ENCODE data around the gene SELPLG. TPM values are rescaled to one million over a fixed set of nuclear protein-coding genes. Genes with fewer than 3 reads are reported as not detected.
A peak's percentile ranks its signal among the peaks of the same experiment; 100 is the strongest.
"Not testable (repeated sequence)": the region's sequence is repeated elsewhere in the genome, so short reads cannot be mapped to it uniquely, and the experiment has no call there.

Gene SELPLG
- total RNA-seq, 3 donors from 2014 or later (not counting 1 experiment from before 2014, with no cell fraction given), result 179 to 201 (median 201) TPM

DNA sequence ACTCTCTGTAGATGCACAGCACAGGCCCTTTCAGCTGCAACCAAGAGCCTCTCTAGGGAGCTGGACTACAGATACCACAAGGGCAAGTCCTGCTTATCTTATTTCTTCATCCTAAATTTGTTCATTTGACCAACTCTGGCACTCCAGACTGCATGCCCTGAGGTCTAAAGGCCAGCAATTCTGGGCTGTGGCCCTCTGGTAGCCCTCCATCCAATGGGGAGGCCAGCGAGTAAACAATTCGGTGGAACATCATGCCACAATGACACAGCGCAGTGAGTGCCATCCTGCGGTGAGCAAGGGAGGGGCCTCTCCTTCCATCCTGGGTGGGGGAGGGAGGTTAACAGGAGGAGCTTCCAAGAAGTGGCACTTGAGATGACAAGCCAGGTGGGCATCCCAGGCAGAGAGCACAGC lies 652 bp upstream of the SELPLG start:
- H3K27me3 Mint-ChIP-seq (ENCODE audit: low read depth in 2 of 2), result no peaks in the 10 kb centered on the region
- H3K36me3 ChIP-seq (ENCODE audit: control insufficient read depth, insufficient read depth, low read length), result no peaks in the 10 kb centered on the region
- no peaks in the 10 kb centered on the region for H3K9me3 ChIP-seq (ENCODE audit: control insufficient read depth, insufficient read depth, low read length)
- H3K9me3 Mint-ChIP-seq, result no peaks in the 10 kb centered on the region
- H3K4me3 Mint-ChIP-seq, result peak overlapping the region; percentile 100
- H3K4me1 ChIP-seq (ENCODE audit: control insufficient read depth, insufficient read depth, low read length), result peaks cover 83% of the 10 kb centered on the region
- intact Hi-C loops (cut with micrococcal nuclease), result loop anchor here (2.0 to 10.0 kb wide), 4 partner anchors 72 to 418 kb away; partner anchors contain the start of genes CMKLR1, CORO1C, ISCU and SART3
- peak overlapping the region; percentile 58 for H3K4me3 ChIP-seq (ENCODE audit: low read length)
- peak overlapping the region; percentile 98 for H3K27ac ChIP-seq (ENCODE audit: low read length)
- H3K27me3 ChIP-seq (ENCODE audit: control insufficient read depth, insufficient read depth, low read length), result no peaks in the 10 kb centered on the region
- H3K27ac Mint-ChIP-seq, result peak overlapping the region; percentile 92 to 100
- peaks cover 57 to 60% of the 10 kb centered on the region in 2 donors for H3K4me1 Mint-ChIP-seq
- ATAC-seq (peak in 1 of 3 donors; percentile 26), DNase-seq (peak; percentile 39 to 70)
- TF ChIP-seq, protein P1, sequence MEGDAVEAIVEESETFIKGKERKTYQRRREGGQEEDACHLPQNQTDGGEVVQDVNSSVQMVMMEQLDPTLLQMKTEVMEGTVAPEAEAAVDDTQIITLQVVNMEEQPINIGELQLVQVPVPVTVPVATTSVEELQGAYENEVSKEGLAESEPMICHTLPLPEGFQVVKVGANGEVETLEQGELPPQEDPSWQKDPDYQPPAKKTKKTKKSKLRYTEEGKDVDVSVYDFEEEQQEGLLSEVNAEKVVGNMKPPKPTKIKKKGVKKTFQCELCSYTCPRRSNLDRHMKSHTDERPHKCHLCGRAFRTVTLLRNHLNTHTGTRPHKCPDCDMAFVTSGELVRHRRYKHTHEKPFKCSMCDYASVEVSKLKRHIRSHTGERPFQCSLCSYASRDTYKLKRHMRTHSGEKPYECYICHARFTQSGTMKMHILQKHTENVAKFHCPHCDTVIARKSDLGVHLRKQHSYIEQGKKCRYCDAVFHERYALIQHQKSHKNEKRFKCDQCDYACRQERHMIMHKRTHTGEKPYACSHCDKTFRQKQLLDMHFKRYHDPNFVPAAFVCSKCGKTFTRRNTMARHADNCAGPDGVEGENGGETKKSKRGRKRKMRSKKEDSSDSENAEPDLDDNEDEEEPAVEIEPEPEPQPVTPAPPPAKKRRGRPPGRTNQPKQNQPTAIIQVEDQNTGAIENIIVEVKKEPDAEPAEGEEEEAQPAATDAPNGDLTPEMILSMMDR (IDR thresholded peaks at IDR 0.05), result no peak
- H3K36me3 Mint-ChIP-seq, result peaks cover 7% of the 10 kb centered on the region
- 0% methylated on average over 4 of the region's 4 CpGs for WGBS (ENCODE audit: insufficient coverage)

DNA sequence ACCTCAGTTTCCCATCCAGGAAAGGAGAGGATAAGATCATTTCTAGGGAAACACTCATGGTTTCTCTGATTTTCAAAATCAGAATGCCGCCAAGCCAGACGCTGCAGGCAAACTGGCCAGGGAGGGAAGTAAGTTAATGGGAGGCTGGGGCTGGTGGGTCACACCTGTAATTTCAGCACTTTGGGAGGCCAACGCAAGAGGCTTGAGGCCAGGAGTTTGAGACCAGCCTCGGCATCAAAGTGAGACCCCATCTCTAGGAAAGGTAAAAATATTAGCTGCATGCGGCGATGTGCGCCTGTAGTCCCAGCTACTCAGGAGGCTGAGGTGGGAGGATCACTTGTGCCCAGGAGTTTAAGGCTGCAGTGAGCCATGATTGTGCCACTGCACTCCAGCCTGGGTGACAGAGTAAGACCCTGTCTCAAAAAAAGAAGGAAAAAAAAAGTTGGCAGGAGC lies 587 bp downstream of the SELPLG start:
- H3K9me3 Mint-ChIP-seq, result no peaks in the 10 kb centered on the region
- peaks cover 86% of the 10 kb centered on the region for H3K4me1 ChIP-seq (ENCODE audit: control insufficient read depth, insufficient read depth, low read length)
- H3K4me3 Mint-ChIP-seq, result peak overlapping the region; percentile 100
- H3K4me1 Mint-ChIP-seq, result peaks cover 67% of the 10 kb centered on the region in 2 donors
- DNase-seq, result no peak
- TF ChIP-seq, protein P1 (IDR thresholded peaks at IDR 0.05), result no peak
- peak overlapping the region; percentile 92 to 100 for H3K27ac Mint-ChIP-seq
- 38% methylated on average over 7 of the region's 7 CpGs for WGBS (ENCODE audit: insufficient coverage)
- peak overlapping the region; percentile 98 for H3K27ac ChIP-seq (ENCODE audit: low read length)
- no peaks in the 10 kb centered on the region for H3K27me3 Mint-ChIP-seq (ENCODE audit: low read depth in 2 of 2)
- H3K36me3 Mint-ChIP-seq, result peaks cover 7% of the 10 kb centered on the region
- intact Hi-C loops (cut with micrococcal nuclease), result loop anchor here (1.0 to 10.0 kb wide), 5 partner anchors 16 to 419 kb away; partner anchors contain the start of genes CMKLR1, ISCU, SART3 and USP30
- peaks cover 3% of the 10 kb centered on the region for H3K36me3 ChIP-seq (ENCODE audit: control insufficient read depth, insufficient read depth, low read length)
- peak overlapping the region; percentile 58 for H3K4me3 ChIP-seq (ENCODE audit: low read length)
- ATAC-seq, result no peak
- no peaks in the 10 kb centered on the region for H3K9me3 ChIP-seq (ENCODE audit: control insufficient read depth, insufficient read depth, low read length)
- no peaks in the 10 kb centered on the region for H3K27me3 ChIP-seq (ENCODE audit: control insufficient read depth, insufficient read depth, low read length)

DNA sequence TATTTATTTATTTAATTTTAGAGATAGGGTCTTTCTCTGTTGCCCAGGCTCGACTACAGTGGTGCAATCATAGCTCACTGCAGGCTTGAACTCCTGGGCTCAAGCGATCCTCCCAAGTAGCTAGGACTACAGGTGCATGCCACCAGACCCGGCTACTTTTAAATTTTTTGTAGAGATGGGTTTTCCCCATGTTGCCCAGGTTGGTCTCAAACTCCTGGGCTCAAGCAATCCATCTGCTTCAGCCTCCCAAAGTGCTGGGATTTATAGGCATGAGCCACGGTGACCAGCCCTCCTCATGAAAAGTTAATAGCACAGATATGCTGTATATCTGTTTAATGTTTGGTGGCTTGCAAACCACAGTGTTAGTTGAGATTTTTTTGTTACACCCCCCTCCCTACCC lies 2.4 kb downstream of the SELPLG start:
- Mint-ChIP-seq H3K4me1 (peaks cover 75 to 76% of the 10 kb centered on the region in 2 donors), H3K27ac (peak overlapping the region; percentile 92 to 100), H3K4me3 (peak overlapping the region; percentile 100)
- Histone ChIP-seq H3K27ac (ENCODE audit: low read length) (peak overlapping the region; percentile 98), H3K36me3 (ENCODE audit: control insufficient read depth, insufficient read depth, low read length) (peaks cover 14% of the 10 kb centered on the region), H3K4me1 (ENCODE audit: control insufficient read depth, insufficient read depth, low read length) (peaks cover 97% of the 10 kb centered on the region), H3K4me3 (ENCODE audit: low read length) (peak overlapping the region; percentile 58)
- H3K9me3 ChIP-seq (ENCODE audit: control insufficient read depth, insufficient read depth, low read length); H3K27me3 ChIP-seq (ENCODE audit: control insufficient read depth, insufficient read depth, low read length); H3K36me3 Mint-ChIP-seq; H3K27me3 Mint-ChIP-seq (ENCODE audit: low read depth in 2 of 2); H3K9me3 Mint-ChIP-seq; ATAC-seq; DNase-seq: not testable (repeated sequence)
- intact Hi-C loops (cut with micrococcal nuclease), result loop anchor here (5.0 to 10.0 kb wide), 3 partner anchors 69 to 421 kb away; partner anchors contain the start of genes CMKLR1, ISCU, SART3 and USP30
- WGBS (ENCODE audit: insufficient coverage), result 70% methylated on average over 4 of the region's 4 CpGs

DNA sequence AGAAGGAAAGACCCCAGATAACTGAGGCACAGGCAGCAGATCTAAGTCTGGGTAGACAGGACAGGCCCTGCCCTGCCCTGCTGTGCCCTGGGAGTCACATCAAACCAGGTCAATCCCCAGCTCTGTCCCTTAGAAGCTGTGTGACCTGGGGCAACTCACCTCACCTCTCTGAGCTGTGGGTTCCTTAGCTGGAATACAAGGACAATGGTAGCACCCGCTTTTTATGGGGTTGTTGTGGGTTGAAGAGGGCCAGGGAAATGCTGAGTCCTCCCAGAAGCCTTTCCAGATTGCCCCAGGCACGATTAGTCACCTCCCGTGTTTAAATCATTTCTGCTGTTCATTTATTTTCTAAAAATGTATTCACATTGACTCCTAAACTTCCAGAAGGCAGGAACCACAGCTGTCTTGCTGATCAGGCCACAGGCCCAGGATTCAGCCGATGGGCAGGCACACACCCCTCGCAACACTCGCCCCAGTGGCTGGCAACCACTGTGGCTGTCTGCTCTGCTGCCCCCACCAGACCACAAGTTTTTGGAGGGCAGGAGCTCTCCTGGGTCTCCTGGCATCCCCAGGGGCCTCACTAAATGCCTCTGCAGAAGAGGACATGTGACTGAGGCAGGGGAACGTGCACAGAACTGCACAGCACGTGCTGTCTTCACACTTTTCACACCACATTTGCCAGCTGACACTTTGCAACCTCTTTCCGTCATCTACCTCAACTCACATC lies 3.0 kb downstream of the SELPLG start:
- H3K36me3 ChIP-seq (ENCODE audit: control insufficient read depth, insufficient read depth, low read length), result peaks cover 15% of the 10 kb centered on the region
- H3K4me1 ChIP-seq (ENCODE audit: control insufficient read depth, insufficient read depth, low read length), result peaks cover 98% of the 10 kb centered on the region
- peaks cover 10% of the 10 kb centered on the region for H3K36me3 Mint-ChIP-seq
- peak overlapping the region; percentile 92 to 100 for H3K27ac Mint-ChIP-seq
- H3K9me3 Mint-ChIP-seq, result no peaks in the 10 kb centered on the region
- H3K4me1 Mint-ChIP-seq, result peaks cover 74% of the 10 kb centered on the region in 2 donors
- peak overlapping the region; percentile 98 for H3K27ac ChIP-seq (ENCODE audit: low read length)
- peak; percentile 51 to 71 for DNase-seq
- H3K27me3 ChIP-seq (ENCODE audit: control insufficient read depth, insufficient read depth, low read length), result no peaks in the 10 kb centered on the region
- 24% methylated on average over 9 of the region's 9 CpGs for WGBS (ENCODE audit: insufficient coverage)
- H3K4me3 Mint-ChIP-seq, result peak overlapping the region; percentile 100
- no peaks in the 10 kb centered on the region for H3K9me3 ChIP-seq (ENCODE audit: control insufficient read depth, insufficient read depth, low read length)
- H3K4me3 ChIP-seq (ENCODE audit: low read length), result peak overlapping the region; percentile 27
- peak in 2 of 3 donors; percentile 3 to 15 for ATAC-seq
- intact Hi-C loops (cut with micrococcal nuclease), result loop anchor here (5.0 to 10.0 kb wide), 3 partner anchors 68 to 422 kb away; partner anchors contain the start of genes CMKLR1, ISCU, SART3 and USP30
- H3K27me3 Mint-ChIP-seq (ENCODE audit: low read depth in 2 of 2), result no peaks in the 10 kb centered on the region
- TF ChIP-seq, protein P1 (IDR thresholded peaks at IDR 0.05), result no peak
